ENCODE results near the gene TM9SF3.

The TM9SF3 gene

GRCh38 chr10:96470116-96470743, 116.6 kb downstream of the TM9SF3 start:
- no peak for DNase-seq (ENCODE audit: low read depth in 2 of 2)

GRCh38 chr10:96468845-96469244, 118.0 kb downstream of the TM9SF3 start:
- DNase-seq (ENCODE audit: low read depth in 2 of 2): no peak
